Liver (tissue), 9 donors: ENCODE results near the gene DCXR. TPM values are rescaled to one million over a fixed set of nuclear protein-coding genes. Genes with fewer than 3 reads are reported as not detected.

Experiments used
- DNase-seq: peaks from one replicate; pipeline ENCODE4 v3.0.0-alpha.2; 2017; ENCODE audit warnings: low spot score
- H3K27ac ChIP-seq, 2 donors: one replicate each; pipeline ENCODE4 v1.7.0; 2013; ENCODE audit warnings: inconsistent platforms in 2 of 2, low read length in 2 of 2, control low read depth in 1 of 2, low read depth in 1 of 2, mild to moderate bottlenecking in 1 of 2
- H3K27me3 ChIP-seq, 4 donors: one replicate each; pipeline versions ENCODE4 v1.6.1 to v1.7.0; 2013; ENCODE audit warnings: low read length in 3 of 4, inconsistent platforms in 1 of 4, mild to moderate bottlenecking in 1 of 4, moderate library complexity in 1 of 4; ENCODE audit not compliant: control insufficient read depth in 4 of 4, insufficient read depth in 4 of 4
- H3K36me3 ChIP-seq, 4 donors: one replicate each; pipeline versions ENCODE4 v1.6.1 to v1.7.0; 2013; ENCODE audit warnings: low read length in 3 of 4, mild to moderate bottlenecking in 3 of 4, low read depth in 1 of 4, moderate library complexity in 1 of 4; ENCODE audit not compliant: control insufficient read depth in 4 of 4, insufficient read depth in 3 of 4
- H3K4me1 ChIP-seq, 4 donors: one replicate each; pipeline versions ENCODE4 v1.6.1 to v1.7.0; 2013; ENCODE audit warnings: low read length in 3 of 4, mild to moderate bottlenecking in 3 of 4, moderate library complexity in 1 of 4; ENCODE audit not compliant: control insufficient read depth in 4 of 4, insufficient read depth in 4 of 4
- H3K4me3 ChIP-seq, 3 donors: one replicate each; pipeline versions ENCODE4 v1.6.1 to v1.7.0; 2013; ENCODE audit warnings: low read length in 3 of 3, control low read depth in 1 of 3, low read depth in 1 of 3, mild to moderate bottlenecking in 1 of 3
- H3K9ac ChIP-seq, 2 donors: one replicate each; pipeline ENCODE4 v1.7.0; 2013; ENCODE audit warnings: low read length in 2 of 2, mild to moderate bottlenecking in 2 of 2, moderate library complexity in 2 of 2, control low read depth in 1 of 2, low read depth in 1 of 2
- H3K9me3 ChIP-seq, 4 donors: one replicate each; pipeline versions ENCODE4 v1.6.1 to v1.7.0; 2013; ENCODE audit warnings: low read length in 3 of 4; ENCODE audit not compliant: control insufficient read depth in 4 of 4
- EGR1 ChIP-seq, 2 donors: IDR thresholded peaks; 2 replicates each; pipeline ENCODE4 v1.6.1; 2016 to 2018; ENCODE audit warnings: antibody characterized with exemption in 2 of 2, low read depth in 2 of 2
- FOXA1 ChIP-seq: IDR thresholded peaks from 2 replicates; pipeline ENCODE4 v1.6.1; 2016; ENCODE audit warnings: antibody characterized with exemption
- FOXA2 ChIP-seq: IDR thresholded peaks from 2 replicates; pipeline ENCODE4 v1.6.1; 2016; ENCODE audit warnings: antibody characterized with exemption
- GABPA ChIP-seq, 2 donors: IDR thresholded peaks in 1 of 2; conservative IDR thresholded peaks in 1 of 2; 2 replicates each; pipeline ENCODE4 v1.6.1; 2016; ENCODE audit warnings: antibody characterized with exemption in 2 of 2, mild to moderate bottlenecking in 1 of 2, moderate library complexity in 1 of 2
- HNF4A ChIP-seq, 2 donors: conservative IDR thresholded peaks; 2 replicates each; pipeline ENCODE4 v1.6.1; 2016; ENCODE audit warnings: antibody characterized with exemption in 2 of 2, mild to moderate bottlenecking in 2 of 2
- HNF4G ChIP-seq: IDR thresholded peaks from 2 replicates; pipeline ENCODE4 v1.6.1; 2016; ENCODE audit warnings: antibody characterized with exemption
- JUND ChIP-seq, 2 donors: IDR thresholded peaks; 2 replicates each; pipeline ENCODE4 v1.6.1; 2016; ENCODE audit warnings: antibody characterized with exemption in 2 of 2
- NR2F2 ChIP-seq: IDR thresholded peaks from 2 replicates; pipeline ENCODE4 v1.6.1; 2016; ENCODE audit warnings: antibody characterized with exemption
- RAD21 ChIP-seq, 2 donors: IDR thresholded peaks; 2 replicates each; pipeline ENCODE4 v1.6.1; 2016; ENCODE audit warnings: antibody characterized with exemption in 2 of 2, mild to moderate bottlenecking in 2 of 2
- RXRA ChIP-seq, 2 donors: IDR thresholded peaks; 2 replicates each; pipeline ENCODE4 v1.6.1; 2017 to 2018; ENCODE audit warnings: antibody characterized with exemption in 2 of 2, mild to moderate bottlenecking in 1 of 2
- TAF1 ChIP-seq: conservative IDR thresholded peaks from 2 replicates; pipeline ENCODE4 v1.6.1; 2016; ENCODE audit warnings: antibody characterized with exemption, mild to moderate bottlenecking
- YY1 ChIP-seq: IDR thresholded peaks from 2 replicates; pipeline ENCODE4 v1.6.1; 2016; ENCODE audit warnings: antibody characterized with exemption, mild to moderate bottlenecking
- WGBS: extraction: QIAGEN DNeasy Blood & Tissue Kit; methylation state at CpG from one replicate; pipeline ENCODE4 v1.1.7; 2013; 5-methylcytosine and 5-hydroxymethylcytosine counted together
- polyA plus RNA-seq, 2 donors: library from polyadenylated mRNA; stranded (reverse) in 1 of 2; unstranded in 1 of 2; fragments of 200-250 nt in 1 of 2; fragments of >200 nt in 1 of 2; fragmentation: Nextera tagmentation in 1 of 2; extraction: Ambion mirVana in 1 of 2; gene quantifications; one replicate each; pipeline versions ENCODE4 v1.2.1 to v1.2.3, GENCODE V29; 2013 to 2015
- total RNA-seq, 2 donors: library from RNA; depleted of rRNA; stranded (reverse); fragments of >200 nt; gene quantifications; one replicate each; pipeline ENCODE4 v1.2.3, GENCODE V29; 2014
- TF ChIP-seq, protein P1 (sequence below): IDR thresholded peaks from 2 replicates; pipeline ENCODE4 v1.6.1; 2016; ENCODE audit warnings: antibody characterized with exemption, mild to moderate bottlenecking
- TF ChIP-seq, protein P2 (sequence below): IDR thresholded peaks from 2 replicates; pipeline ENCODE4 v1.6.1; 2016; ENCODE audit warnings: antibody characterized with exemption
- TF ChIP-seq, protein P3 (sequence below): fragments of 150-350 bp; IDR thresholded peaks from 2 replicates; pipeline ENCODE4 v1.5.1; 2017; ENCODE audit warnings: improper control_type of control experiment, low read depth, low read length; ENCODE audit not compliant: missing input control
- donor health status: healthy.
- donor health status: healthy.
- donor health status: healthy.
- donor health status: healthy.
- donor health status: healthy.

Gene DCXR
- total and polyA plus RNA-seq, 4 donors: 58.6 to 1,190 (median 585) TPM

DNA sequence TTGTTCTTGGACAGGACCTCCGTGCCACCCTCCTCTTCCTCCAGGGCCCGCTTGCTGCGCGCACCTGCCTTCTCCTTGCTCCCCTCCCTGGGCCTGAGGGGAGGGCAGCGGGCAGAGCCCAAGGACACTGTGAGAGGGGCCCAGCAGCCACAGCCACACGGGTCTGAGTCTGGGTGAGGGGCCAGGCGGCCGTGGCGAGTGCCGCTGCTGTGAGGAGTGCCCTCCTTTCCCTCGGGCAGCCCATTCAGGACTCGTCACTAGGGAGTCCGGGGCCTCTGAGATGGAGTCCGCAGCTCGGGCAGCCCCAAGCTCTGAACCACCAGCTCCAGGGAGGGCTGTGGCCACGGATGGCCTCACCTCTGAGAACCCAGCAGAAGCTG lies 22.5 kb upstream of the DCXR start (continued):
- TF ChIP-seq NR2F2 (no peak), YY1 (no peak), HNF4A (conservative IDR thresholded peaks at IDR 0.05) (no peak), RAD21 (IDR thresholded peaks at IDR 0.05) (no peak), EGR1 (IDR thresholded peaks at IDR 0.05; ENCODE audit: low read depth in 2 of 2) (no peak)
- TF ChIP-seq, protein P1, sequence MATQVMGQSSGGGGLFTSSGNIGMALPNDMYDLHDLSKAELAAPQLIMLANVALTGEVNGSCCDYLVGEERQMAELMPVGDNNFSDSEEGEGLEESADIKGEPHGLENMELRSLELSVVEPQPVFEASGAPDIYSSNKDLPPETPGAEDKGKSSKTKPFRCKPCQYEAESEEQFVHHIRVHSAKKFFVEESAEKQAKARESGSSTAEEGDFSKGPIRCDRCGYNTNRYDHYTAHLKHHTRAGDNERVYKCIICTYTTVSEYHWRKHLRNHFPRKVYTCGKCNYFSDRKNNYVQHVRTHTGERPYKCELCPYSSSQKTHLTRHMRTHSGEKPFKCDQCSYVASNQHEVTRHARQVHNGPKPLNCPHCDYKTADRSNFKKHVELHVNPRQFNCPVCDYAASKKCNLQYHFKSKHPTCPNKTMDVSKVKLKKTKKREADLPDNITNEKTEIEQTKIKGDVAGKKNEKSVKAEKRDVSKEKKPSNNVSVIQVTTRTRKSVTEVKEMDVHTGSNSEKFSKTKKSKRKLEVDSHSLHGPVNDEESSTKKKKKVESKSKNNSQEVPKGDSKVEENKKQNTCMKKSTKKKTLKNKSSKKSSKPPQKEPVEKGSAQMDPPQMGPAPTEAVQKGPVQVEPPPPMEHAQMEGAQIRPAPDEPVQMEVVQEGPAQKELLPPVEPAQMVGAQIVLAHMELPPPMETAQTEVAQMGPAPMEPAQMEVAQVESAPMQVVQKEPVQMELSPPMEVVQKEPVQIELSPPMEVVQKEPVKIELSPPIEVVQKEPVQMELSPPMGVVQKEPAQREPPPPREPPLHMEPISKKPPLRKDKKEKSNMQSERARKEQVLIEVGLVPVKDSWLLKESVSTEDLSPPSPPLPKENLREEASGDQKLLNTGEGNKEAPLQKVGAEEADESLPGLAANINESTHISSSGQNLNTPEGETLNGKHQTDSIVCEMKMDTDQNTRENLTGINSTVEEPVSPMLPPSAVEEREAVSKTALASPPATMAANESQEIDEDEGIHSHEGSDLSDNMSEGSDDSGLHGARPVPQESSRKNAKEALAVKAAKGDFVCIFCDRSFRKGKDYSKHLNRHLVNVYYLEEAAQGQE: no peak
- TF ChIP-seq, protein P2, sequence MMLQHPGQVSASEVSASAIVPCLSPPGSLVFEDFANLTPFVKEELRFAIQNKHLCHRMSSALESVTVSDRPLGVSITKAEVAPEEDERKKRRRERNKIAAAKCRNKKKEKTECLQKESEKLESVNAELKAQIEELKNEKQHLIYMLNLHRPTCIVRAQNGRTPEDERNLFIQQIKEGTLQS: no peak

DNA sequence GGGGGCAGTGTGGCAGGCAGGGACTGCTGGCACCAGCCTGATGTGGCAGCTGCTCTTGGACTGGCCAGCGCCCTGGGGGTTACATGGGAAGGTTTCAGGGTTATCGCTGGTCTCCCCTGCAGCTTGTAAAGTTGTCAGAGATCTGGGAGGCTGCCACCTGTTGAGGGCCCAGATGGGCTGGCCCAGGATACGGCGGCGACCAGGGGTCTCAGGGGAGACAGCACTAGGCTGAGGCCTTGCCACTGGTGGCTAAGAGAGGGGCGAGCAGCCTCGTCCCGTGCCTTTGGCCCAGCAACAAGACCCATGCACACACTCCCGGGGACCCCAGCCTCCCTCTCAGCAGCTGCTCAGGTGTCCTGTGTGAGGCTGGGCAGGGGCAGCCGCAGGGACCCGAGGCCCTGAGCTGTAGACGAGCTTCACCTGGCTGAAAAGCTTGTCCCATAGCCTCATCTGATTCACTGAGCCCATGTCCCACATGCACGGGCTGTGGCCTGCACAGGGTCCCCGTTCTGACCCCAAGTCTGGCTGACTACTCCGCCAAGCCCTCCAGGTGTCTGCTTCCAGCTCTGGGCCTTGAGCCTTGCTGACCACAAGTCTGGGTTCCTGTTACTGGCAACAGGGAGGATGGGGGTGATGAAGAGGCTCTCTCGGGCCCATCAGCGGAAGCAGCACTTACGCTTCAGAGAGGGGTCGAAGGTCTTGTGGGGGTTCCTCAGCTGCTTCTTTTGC lies 21.9 kb upstream of the DCXR start:
- Histone ChIP-seq H3K4me3 (no peak overlapping the region), H3K36me3 (peaks cover 6 to 77% (median 30%) of the 10 kb centered on the region in 4 donors), H3K27me3 (no peaks in the 10 kb centered on the region), H3K27ac (no peak overlapping the region), H3K9me3 (no peaks in the 10 kb centered on the region), H3K4me1 (peaks cover 5 to 17% (median 14%) of the 10 kb centered on the region in 4 donors), H3K9ac (no peak overlapping the region)
- WGBS: 86% methylated on average over 19 of the region's 19 CpGs
- no peak for DNase-seq
- TF ChIP-seq TAF1: no peak
- TF ChIP-seq NR2F2: no peak
- TF ChIP-seq, protein P3, sequence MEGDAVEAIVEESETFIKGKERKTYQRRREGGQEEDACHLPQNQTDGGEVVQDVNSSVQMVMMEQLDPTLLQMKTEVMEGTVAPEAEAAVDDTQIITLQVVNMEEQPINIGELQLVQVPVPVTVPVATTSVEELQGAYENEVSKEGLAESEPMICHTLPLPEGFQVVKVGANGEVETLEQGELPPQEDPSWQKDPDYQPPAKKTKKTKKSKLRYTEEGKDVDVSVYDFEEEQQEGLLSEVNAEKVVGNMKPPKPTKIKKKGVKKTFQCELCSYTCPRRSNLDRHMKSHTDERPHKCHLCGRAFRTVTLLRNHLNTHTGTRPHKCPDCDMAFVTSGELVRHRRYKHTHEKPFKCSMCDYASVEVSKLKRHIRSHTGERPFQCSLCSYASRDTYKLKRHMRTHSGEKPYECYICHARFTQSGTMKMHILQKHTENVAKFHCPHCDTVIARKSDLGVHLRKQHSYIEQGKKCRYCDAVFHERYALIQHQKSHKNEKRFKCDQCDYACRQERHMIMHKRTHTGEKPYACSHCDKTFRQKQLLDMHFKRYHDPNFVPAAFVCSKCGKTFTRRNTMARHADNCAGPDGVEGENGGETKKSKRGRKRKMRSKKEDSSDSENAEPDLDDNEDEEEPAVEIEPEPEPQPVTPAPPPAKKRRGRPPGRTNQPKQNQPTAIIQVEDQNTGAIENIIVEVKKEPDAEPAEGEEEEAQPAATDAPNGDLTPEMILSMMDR: no peak
- TF ChIP-seq FOXA2: no peak
- TF ChIP-seq, protein P1: no peak
- TF ChIP-seq, protein P2: no peak
- no peak for TF ChIP-seq FOXA1
- TF ChIP-seq EGR1 (IDR thresholded peaks at IDR 0.05; ENCODE audit: low read depth in 2 of 2): no peak
- no peak for TF ChIP-seq HNF4A (conservative IDR thresholded peaks at IDR 0.05)
- no peak for TF ChIP-seq RXRA (IDR thresholded peaks at IDR 0.05)
- no peak for TF ChIP-seq GABPA (IDR thresholded peaks at IDR 0.05 in 1 of 2, conservative IDR thresholded peaks at IDR 0.05 in 1 of 2)
- no peak for TF ChIP-seq RAD21 (IDR thresholded peaks at IDR 0.05)
- TF ChIP-seq HNF4G: no peak
- no peak for TF ChIP-seq JUND (IDR thresholded peaks at IDR 0.05)
